HepG2 (cell line): ENCODE results near the gene ZKSCAN3. TPM values are rescaled to one million over a fixed set of nuclear protein-coding genes. Genes with fewer than 3 reads are reported as not detected.

Experiments
- ATF7 ChIP-seq, 2 experiments: fragments of 450-650 bp in 1 of 2; sonication (generic) in 1 of 2; formaldehyde crosslinking in 1 of 2; IDR thresholded peaks; 2 replicates each; pipeline versions ENCODE4 v1.4.0 to v1.6.1; 2016 to 2020; ENCODE audit warnings: antibody characterized with exemption in 1 of 2, mild to moderate bottlenecking in 1 of 2, missing genetic modification reagents in 1 of 2
- FOXK1 ChIP-seq: sonication (generic); formaldehyde crosslinking; IDR thresholded peaks from 2 replicates; pipeline ENCODE4 v1.4.0; 2020; ENCODE audit warnings: low read depth, missing genetic modification reagents, borderline replicate concordance
- MAF1 ChIP-seq: sonication (generic); formaldehyde crosslinking; IDR thresholded peaks from 2 replicates; pipeline ENCODE4 v1.5.0; 2020; ENCODE audit warnings: missing genetic modification reagents, borderline replicate concordance
- YY1 ChIP-seq: IDR thresholded peaks from 2 replicates; pipeline ENCODE4 v1.6.1; 2011; ENCODE audit warnings: low read length, low read depth, moderate library complexity, mild to moderate bottlenecking; ENCODE audit not compliant: insufficient read depth, insufficient replicate concordance
- ZC3H13 ChIP-seq: sonication (generic); formaldehyde crosslinking; IDR thresholded peaks from 2 replicates; pipeline ENCODE4 v1.8.1; 2023; ENCODE audit warnings: mild to moderate bottlenecking, missing genetic modification reagents, moderate library complexity
- ZNF12 ChIP-seq: sonication (generic); formaldehyde crosslinking; IDR thresholded peaks from 2 replicates; pipeline ENCODE4 v1.5.0; 2020; ENCODE audit warnings: missing genetic modification reagents
- ZNF281 ChIP-seq: sonication (generic); formaldehyde crosslinking; IDR thresholded peaks from 2 replicates; pipeline ENCODE4 v1.4.0; 2020; ENCODE audit warnings: missing genetic modification reagents, borderline replicate concordance
- ZNF350 ChIP-seq: sonication (generic); formaldehyde crosslinking; IDR thresholded peaks from 2 replicates; pipeline ENCODE4 v1.4.0; 2020; ENCODE audit warnings: mild to moderate bottlenecking, low read depth, missing genetic modification reagents, borderline replicate concordance
- ZNF484 ChIP-seq: sonication (generic); formaldehyde crosslinking; IDR thresholded peaks from 2 replicates; pipeline ENCODE4 v1.5.1; 2020; ENCODE audit warnings: mild to moderate bottlenecking, low read depth, missing genetic modification reagents, borderline replicate concordance
- ZNF609 ChIP-seq: sonication (generic); formaldehyde crosslinking; IDR thresholded peaks from 2 replicates; pipeline ENCODE4 v1.4.0; 2020; ENCODE audit warnings: mild to moderate bottlenecking, missing genetic modification reagents, borderline replicate concordance
- ZNF646 ChIP-seq: sonication (generic); formaldehyde crosslinking; IDR thresholded peaks from 2 replicates; pipeline ENCODE4 v1.9.0; 2021; ENCODE audit warnings: mild to moderate bottlenecking, missing genetic modification reagents
- ZNF746 ChIP-seq: sonication (generic); formaldehyde crosslinking; IDR thresholded peaks from 2 replicates; pipeline ENCODE4 v1.8.0; 2022; ENCODE audit warnings: mild to moderate bottlenecking, missing genetic modification reagents
- ZZZ3 ChIP-seq: sonication (generic); formaldehyde crosslinking; IDR thresholded peaks from 2 replicates; pipeline ENCODE4 v1.4.0; 2020; ENCODE audit warnings: missing genetic modification reagents, mild to moderate bottlenecking, borderline replicate concordance
- polyA plus RNA-seq, 8 experiments: library from polyadenylated mRNA; depleted of rRNA in 3 of 8; stranded (reverse) in 7 of 8; unstranded in 1 of 8; fragments of >200 nt; fragmentation: Illumina TruSeq in 4 of 8; extraction: Trizol in 4 of 8; gene quantifications; 2 replicates each; pipeline versions ENCODE4 v1.2.1 to v1.2.3, GENCODE V29; 2011 to 2016; ENCODE audit warnings: low read depth in 4 of 8, missing spikeins in 1 of 8, mixed read lengths in 1 of 8; ENCODE audit not compliant: insufficient read depth in 1 of 8
- total RNA-seq, 5 experiments: library from RNA; depleted of rRNA; stranded (reverse); fragments of >200 nt; fragmentation: Illumina TruSeq; extraction: Trizol; gene quantifications; 2 replicates each; pipeline ENCODE4 v1.2.3, GENCODE V29; 2016; ENCODE audit warnings: low read depth in 1 of 5

The ZKSCAN3 gene
- total and polyA plus RNA-seq, 2 of the 13 experiments (the other 11 are each of a cell fraction or from before 2014, with no cell fraction given) = 3.3 to 7.4 TPM

GRCh38 chr6:28399350-28400121 is 49.8 kb downstream of the ZKSCAN3 start, which contains the start of gene ZSCAN12 (continued):
- TF ChIP-seq ZNF281 (CRISPR knock-in tag) (0 out of 2 replicates have a peak, but pooled peaks have one; percentile 23), ZNF609 (CRISPR knock-in tag) (no peak), ZNF484 (CRISPR knock-in tag) (0 out of 2 replicates have a peak, but pooled peaks have one; percentile 17), ZNF12 (CRISPR knock-in tag) (no peak; the same call in 1 of the 2 replicates), ZNF646 (CRISPR knock-in tag) (no peak), ZZZ3 (CRISPR knock-in tag) (peak; percentile 97), FOXK1 (peak; percentile 94; the same call in 1 of the 2 replicates), MAF1 (CRISPR knock-in tag) (0 out of 2 replicates have a peak, but pooled peaks have one; percentile 63), ZNF746 (CRISPR knock-in tag) (peak; percentile 93), ZNF350 (CRISPR knock-in tag) (peak; percentile 99), YY1 (peak; percentile 84), ATF7 (IDR thresholded peaks at IDR 0.05) (no peak), ATF7 (CRISPR knock-in tag; IDR thresholded peaks at IDR 0.05) (peak; percentile 89), ZC3H13 (CRISPR knock-in tag) (no peak)
